Activated CD4-positive, CD25-positive, alpha-beta regulatory T cell (primary cell): Measurements from ENCODE around the gene IL31RA.
A peak's percentile ranks its signal among the peaks of the same experiment; 100 is the strongest.
"Not testable (repeated sequence)": the region's sequence is repeated elsewhere in the genome, so short reads cannot be mapped to it uniquely, and the experiment has no call there.

Experiments used
- DNase-seq, 4 experiments: peaks; one replicate each; lab custom pipeline; 2025; lab: John Stamatoyannopoulos, UW

IL31RA gene

GRCh38 chr5:55925712-55926111 lies 74.6 kb downstream of the IL31RA start:
- DNase-seq = no peak

GRCh38 chr5:55926476-55926875 lies 75.3 kb downstream of the IL31RA start:
- DNase-seq = no peak

- DNase-seq = no peak
These were observed 76.9 kb downstream of the IL31RA start for GRCh38 chr5:55927861-55928655.

- DNase-seq = no peak
These were observed 78.1 kb downstream of the IL31RA start for GRCh38 chr5:55929020-55929799.

GRCh38 chr5:55932700-55933099 lies 81.5 kb downstream of the IL31RA start:
- no peak for DNase-seq

GRCh38 chr5:55933377-55934114 lies 82.4 kb downstream of the IL31RA start:
- DNase-seq = no peak

- DNase-seq = no peak
These were observed 83.0 kb downstream of the IL31RA start for GRCh38 chr5:55934115-55934613.

GRCh38 chr5:55934720-55935119 lies 83.6 kb downstream of the IL31RA start:
- DNase-seq = no peak

- DNase-seq = no peak
These were observed 84.2 kb downstream of the IL31RA start for GRCh38 chr5:55935371-55935770.

GRCh38 chr5:55936100-55936693 lies 85.0 kb downstream of the IL31RA start:
- peak; percentile 40 to 68 (median 57) for DNase-seq

- DNase-seq = not testable (repeated sequence)
These were observed 86.4 kb downstream of the IL31RA start for GRCh38 chr5:55937598-55937997.

- not testable (repeated sequence) for DNase-seq
These were observed 90.0 kb downstream of the IL31RA start for GRCh38 chr5:55941154-55941553.

- DNase-seq = no peak
These were observed 108.1 kb downstream of the IL31RA start for GRCh38 chr5:55959208-55959607.

- DNase-seq = no peak
These were observed 109.6 kb downstream of the IL31RA start for GRCh38 chr5:55960779-55961178.

- no peak for DNase-seq
These were observed 114.4 kb downstream of the IL31RA start for GRCh38 chr5:55965525-55965924.

GRCh38 chr5:55966284-55966683 lies 115.1 kb downstream of the IL31RA start:
- no peak for DNase-seq

GRCh38 chr5:55969956-55970355 lies 118.8 kb downstream of the IL31RA start:
- no peak for DNase-seq
